NOMO-1 treated with DMSO at 0.1 percent for 48 hours (cell line): Measurements from ENCODE around the gene IKBKG.
"Not testable (repeated sequence)": the region's sequence is repeated elsewhere in the genome, so short reads cannot be mapped to it uniquely, and the experiment has no call there.

Source experiments
- DNase-seq: peaks from one replicate; lab custom pipeline; 2025; ENCODE audit not compliant: unreplicated experiment; lab: John Stamatoyannopoulos, UW

Gene IKBKG

DNA sequence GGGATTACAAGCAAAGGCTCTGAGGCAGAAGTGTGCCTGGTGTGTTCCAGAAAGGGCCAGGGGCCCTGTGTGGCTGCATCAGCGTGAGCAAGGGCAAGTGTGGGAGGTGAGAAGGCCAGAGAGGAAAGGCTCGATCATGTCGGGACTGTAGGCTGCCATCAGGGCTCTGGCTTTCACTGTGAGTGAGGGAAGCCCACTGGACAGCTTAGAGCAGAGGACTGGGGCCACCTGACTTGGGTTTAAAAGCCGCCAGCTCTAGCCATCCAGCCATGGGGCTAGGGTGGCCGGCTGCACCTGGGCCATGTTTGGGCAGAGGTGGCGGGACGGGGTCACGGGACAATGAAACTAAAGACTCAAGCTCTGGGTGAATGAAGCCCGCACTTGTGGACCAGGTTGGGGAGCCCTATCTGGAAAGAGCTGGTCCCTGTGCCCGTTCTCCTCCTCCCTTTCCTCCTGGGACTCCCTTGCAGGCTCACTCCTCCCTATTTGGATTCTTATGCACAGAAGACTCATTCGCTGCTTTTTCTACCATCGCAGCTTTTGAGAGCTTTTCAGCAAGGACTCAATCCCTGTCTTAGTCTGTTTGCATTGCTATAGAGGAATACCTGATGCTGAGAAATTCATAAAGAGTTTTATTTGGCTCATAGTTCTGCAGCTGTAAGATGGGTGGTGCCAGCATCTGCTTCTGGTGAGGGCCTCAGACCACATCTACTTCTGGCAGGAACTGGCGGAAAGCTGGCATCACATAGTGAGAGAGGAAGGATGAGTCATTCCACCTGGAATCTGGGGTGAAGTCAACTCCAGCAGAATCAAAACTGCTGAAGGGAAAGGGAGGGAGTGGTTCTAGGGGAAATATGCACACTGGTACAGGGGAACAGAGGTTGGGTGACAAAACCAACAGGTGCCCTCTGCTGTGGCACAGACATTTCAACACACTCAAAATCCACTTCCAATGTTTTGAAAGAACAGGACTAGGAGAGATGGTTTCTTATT is 56.3 kb downstream of the IKBKG start:
- DNase-seq: no peak

DNA sequence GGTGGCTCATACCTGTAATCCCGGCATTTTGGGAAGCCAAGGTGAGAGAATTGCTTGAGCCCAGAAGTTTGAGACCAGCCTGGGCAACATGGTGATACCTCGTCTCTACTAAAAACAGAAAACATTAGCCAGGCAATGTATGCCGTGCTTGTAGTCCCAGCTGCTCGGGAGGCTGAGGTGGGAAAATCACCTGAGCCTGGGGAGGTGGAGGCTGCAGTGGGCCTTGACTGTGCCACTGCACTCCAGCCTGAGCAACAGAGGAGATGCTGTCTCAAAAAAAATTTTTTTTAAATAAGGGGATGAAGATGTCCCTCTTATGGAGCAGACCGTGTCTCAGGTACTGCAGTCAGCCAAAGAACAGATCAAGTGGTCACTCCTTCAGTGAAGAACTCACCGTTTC is 58.1 kb downstream of the IKBKG start:
- no peak for DNase-seq

DNA sequence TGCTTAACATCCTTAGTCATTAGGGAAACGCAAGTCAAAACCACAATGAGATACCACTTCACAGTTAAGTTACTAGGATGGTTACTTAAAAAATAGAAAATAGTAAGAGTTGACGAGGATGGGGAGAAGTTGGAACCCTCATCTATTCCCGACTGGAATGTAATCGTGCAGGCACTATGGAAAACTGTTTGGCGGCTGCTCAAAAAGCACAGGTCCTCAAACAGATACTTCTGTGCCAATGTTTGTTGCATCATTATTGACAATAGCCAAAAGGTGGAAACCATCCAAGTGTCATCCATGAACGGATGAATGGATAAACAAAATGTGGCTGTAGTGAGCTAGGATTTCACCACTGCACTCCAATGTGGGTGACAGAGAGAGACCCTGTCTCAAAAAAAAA is 60.0 kb downstream of the IKBKG start:
- no peak for DNase-seq

DNA sequence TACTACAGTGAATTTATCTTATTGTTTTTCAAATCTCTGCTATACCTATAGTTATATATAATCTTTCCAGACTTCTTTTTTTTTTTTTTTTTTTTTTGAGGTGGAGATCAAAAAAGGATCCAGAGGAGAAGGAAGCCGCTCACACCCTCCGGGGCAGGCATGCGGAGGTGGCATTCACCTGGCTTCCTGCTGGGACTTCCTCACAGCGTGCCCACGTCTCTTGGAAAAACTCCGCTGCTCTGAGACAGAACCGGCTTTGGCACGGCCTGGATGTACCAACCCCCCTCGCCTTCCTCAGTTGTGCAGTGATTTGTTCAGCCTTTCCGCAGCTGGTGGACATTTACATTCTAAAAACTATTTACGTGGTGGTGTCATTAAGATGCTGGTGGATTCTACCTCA is 60.6 kb downstream of the IKBKG start:
- DNase-seq: not testable (repeated sequence)

DNA sequence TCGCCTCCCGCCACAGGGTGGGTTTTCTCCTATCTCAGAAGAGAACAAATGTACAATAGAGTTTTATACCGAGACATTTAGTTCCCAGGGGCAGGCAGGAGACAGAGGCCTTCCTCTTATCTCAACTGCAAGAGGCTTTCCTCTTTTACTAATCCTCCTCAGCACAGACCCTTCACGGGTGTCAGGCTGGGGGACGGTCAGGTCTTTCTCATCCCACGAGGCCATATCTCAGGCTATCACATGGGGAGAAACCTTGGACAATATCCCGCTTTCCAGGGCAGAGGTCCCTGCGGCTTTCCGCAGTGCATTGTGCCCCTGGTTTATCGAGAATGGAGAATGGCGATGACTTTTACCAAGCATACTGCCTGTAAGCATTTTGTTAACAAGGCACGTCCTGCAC is 61.4 kb downstream of the IKBKG start:
- not testable (repeated sequence) for DNase-seq

DNA sequence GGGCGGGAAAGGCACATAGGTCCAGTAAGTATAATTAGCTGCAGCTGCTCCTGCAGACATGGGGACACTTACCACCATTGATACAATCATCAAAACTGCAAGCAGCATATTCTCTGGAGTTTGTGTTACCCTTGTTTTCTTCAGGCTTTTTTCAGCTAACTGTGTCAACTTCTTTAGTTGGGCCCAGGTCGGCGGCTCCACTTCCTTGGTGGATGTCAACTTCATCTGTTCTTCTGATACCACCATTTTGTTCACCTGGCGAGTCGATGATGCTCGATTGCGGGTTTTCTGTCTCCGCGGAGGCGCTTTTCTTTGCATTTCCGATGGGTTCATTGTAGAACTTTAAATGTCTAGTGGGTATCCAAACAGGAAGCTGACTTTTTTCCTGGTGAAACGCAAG is 63.7 kb downstream of the IKBKG start:
- DNase-seq: not testable (repeated sequence)

DNA sequence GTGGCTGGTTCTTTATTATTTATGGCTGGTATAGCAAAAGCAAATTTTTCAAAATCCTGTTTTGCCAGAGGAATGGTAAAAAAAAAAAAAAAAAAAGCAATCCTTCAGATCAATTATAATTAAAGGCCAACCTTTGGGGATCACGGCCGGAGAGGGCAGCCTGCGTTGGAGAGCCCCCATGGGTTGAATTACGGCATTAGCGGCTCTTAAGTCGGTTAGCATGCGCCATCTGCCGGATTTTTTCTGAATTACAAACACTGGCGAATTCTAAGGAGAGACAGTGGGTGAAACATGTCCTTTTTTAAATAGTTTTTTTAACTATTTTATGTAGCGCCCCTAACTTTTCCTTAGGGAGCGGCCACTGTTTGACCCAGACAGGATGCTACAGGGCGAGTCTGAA is 66.2 kb downstream of the IKBKG start:
- DNase-seq: not testable (repeated sequence)
